ENCODE results near the gene DMTF1.
"Not testable (repeated sequence)": the region's sequence is repeated elsewhere in the genome, so short reads cannot be mapped to it uniquely, and the experiment has no call there.

The DMTF1 gene

DNA sequence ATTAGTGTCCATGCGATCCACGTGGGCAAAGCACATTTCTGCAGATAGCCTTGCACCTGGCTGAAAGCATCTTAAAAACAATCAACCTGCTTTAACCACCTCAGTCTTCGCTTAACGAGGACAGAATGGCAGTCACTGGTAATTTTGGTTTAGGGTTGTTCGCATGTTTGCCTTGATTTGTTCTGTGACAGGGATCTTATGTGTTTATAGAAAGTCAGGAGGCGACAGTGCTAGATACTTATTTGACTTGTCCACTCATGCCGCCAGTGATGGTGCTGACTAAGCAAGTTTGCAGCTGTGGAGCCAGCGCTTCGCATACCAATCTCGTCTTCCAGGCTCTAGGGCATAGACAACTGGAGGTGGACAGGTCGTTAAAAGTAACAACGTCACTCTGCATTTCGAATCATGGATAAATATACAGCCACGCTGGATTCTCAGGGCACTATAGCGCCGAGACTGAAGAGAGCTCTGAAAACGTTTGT lies 68.5 kb downstream of the DMTF1 start:
- in situ Hi-C loops (cut with MboI; ENCODE audit: low sequenced_read_pairs), result no loop called here

DNA sequence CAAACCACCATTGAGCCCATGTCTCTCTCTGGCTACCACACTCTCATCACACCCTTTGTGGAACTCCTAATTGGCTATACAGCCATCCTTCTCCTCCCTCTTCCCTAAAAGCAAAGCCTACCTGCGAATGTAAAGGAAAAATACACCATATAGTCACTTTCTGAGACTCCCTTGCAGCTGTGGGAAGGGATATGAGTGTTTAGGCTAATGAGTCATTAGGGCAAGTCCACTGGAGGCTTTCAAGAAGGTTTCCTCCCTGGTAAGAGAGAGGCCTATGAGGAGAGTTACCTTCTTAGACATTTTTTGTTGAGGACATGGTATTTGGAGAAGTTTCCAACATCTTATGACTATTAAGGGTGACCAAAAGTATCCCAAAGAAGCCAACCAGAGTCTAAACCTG lies 71.4 kb downstream of the DMTF1 start:
- in situ Hi-C loops (cut with MboI; ENCODE audit: low sequenced_read_pairs), result no loop called here

DNA sequence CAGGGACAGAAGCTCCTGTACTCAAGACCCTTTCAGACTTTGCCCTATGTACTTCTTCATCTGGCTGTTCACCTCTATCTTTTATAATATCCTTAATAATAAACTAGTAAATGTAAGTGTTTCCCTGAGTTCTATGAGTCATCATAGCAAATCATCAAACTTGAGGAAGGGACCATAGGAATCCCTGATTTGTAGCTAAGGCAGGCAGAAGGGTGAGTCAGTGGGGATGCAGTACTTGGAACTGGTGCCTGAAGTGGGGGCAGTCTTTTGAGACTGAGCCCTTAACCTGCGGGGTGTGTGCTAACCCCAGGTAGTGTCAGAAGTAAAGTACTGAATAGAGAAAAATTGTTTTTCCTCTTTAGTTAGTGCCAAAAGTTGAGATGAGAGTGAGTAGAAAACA lies 73.4 kb downstream of the DMTF1 start:
- in situ Hi-C loops (cut with MboI; ENCODE audit: low sequenced_read_pairs), result no loop called here

DNA sequence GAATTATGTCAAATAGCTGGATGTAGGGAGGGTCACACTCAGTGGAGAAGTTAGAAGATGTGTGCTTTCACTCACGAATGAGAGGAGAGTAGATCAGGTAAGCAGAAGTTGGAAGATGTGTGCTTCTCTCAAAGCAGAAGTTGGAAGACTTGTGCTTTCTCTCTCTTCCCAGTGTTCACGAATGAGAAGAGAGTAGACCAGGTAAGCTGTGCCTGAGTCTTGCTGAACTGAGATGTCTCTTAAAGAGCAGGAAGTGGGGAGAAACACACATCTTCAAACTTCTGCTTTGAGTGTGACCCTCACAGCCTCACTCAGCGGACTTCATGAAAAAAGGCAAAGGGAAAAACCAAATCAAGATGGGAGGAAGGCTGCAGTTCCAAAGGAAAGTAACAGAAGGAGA lies 74.2 kb downstream of the DMTF1 start:
- in situ Hi-C loops (cut with MboI; ENCODE audit: low sequenced_read_pairs), result no loop called here

DNA sequence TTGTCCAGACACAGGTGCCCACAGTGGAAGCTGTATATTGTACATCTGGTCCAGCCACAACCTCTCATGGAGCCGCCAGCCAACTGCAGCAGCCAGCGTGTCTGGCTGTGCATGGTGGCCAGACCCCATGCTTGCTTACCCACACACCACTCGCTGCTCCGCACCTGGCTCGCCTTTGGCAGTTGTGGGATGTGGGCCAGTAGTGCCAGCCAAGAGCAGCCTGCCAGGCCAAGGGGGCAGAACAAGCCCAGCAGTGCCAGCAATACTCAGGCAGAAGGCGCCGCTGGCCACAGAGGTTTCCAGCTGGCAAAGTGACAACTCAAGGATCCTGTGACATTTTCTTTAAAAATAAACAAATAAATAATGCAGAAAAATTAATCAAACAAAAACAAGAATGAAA lies 79.0 kb downstream of the DMTF1 start:
- in situ Hi-C loops (cut with MboI; ENCODE audit: low sequenced_read_pairs), result loop anchor here (10.0 kb wide), 1 partner anchor 296 kb away; no protein-coding TSS in a partner anchor

DNA sequence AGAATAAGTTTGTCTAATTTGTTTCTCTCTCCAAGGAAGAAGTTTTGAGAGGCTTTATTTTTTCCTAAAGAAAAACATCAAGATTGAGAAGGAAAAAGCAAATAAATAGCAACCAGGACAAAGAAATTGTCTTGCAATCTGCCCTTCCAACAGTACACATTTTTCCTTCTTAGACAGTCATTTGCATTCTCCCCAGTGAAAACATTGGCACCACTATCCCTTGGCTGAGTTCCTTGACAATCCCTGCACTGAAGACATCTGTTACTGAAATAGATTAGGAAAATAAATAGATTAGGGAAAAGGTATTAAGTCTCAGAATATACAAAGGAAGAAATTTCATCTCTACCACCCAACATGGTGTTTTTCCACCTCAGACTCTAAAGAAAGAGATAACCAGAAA lies 79.5 kb downstream of the DMTF1 start:
- in situ Hi-C loops (cut with MboI; ENCODE audit: low sequenced_read_pairs), result loop anchor here (10.0 kb wide), 1 partner anchor 297 kb away; no protein-coding TSS in a partner anchor

DNA sequence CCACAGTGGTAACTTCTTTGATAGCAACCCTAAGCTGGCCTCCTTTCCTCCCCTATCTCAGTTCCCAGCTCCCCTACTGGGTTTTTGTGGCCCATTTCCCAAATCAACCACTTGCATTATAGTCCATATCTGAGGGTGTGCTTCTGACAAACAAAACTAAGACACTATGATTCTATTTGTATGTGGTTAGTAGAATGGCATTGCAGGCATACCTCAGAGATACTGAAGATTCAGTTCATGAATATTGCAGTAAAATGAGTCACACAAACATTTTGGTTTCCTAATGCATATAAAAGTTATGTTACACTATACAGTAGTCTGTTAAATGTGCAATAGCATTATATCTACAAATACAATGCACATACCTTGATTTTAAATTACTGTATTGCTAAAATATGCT lies 82.7 kb downstream of the DMTF1 start:
- in situ Hi-C loops (cut with MboI; ENCODE audit: low sequenced_read_pairs), result loop anchor here (10.0 kb wide), 1 partner anchor 300 kb away; no protein-coding TSS in a partner anchor

DNA sequence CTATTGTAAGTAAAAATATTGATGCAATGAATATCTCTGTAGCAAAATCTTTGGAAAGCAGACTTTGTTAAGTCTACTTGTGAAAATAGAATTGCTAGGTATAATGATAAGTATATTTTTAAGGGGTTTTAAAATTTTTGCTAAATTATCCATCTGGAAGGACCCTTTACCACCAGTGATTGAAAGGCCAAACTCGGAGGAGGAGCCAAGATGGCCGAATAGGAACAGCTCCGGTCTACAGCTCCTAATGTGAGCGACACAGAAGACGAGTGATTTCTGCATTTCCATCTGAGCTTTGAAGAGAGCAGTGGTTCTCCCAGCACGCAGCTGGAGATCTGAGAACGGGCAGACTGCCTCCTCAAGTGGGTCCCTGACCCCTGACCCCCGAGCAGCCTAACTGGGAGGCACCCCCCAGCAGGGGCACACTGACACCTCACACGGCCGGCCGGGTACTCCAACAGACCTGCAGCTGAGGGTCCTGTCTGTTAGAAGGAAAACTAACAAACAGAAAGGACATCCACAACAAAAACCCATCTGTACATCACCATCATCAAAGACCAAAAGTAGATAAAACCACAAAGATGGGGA lies 86.3 kb downstream of the DMTF1 start:
- in situ Hi-C loops (cut with MboI; ENCODE audit: low sequenced_read_pairs), result loop anchor here (10.0 kb wide), 1 partner anchor 304 kb away; no protein-coding TSS in a partner anchor

DNA sequence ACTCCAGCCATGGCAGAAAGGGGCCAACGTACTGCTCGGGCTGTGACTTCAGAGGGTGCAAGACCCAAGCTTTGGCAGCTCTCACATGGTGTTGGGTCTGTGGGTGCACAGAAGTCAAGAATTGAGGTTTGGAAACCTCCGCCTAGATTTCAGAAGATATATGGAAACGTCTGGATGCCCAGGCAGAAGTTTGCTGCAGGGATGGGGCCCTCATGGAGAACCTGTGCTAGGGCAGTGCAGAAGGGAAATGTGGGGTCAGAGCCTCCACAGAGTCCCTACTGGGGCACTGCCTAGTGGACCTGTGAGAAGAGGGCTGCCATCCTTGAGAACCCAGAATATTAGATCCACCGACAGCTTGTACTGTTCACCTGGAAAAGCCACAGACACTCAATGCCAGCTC lies 93.4 kb downstream of the DMTF1 start:
- in situ Hi-C loops (cut with MboI; ENCODE audit: low sequenced_read_pairs), result not testable (repeated sequence)
